Measurements from ENCODE around the gene NMNAT2. TPM values are rescaled to one million over a fixed set of nuclear protein-coding genes. Genes with fewer than 3 reads are reported as not detected.

Gene NMNAT2
- total and polyA plus RNA-seq, 2 of the 8 experiments (the other 6 are each of a cell fraction or from before 2014, with no cell fraction given): 6.5 to 20.9 TPM

DNA sequence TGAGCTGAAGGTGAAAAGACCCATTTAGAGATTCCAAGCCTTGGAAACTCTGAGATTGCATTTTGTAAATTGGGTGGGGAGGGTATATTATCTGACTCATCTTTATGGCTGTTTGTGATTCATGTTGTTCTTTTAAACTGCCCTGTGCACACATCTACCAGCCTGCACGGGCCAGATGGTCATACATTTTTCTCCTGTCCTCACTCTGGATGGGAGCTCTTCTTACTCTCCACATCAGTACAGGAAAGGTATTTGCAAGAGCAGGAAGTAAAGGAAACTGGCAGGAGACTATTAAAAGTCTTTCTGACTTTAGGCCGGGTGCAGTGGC lies 14.3 kb upstream of the NMNAT2 start:
- no peak overlapping the region for H3K9ac ChIP-seq (replicated peaks in 1 of 4; ENCODE audit: extremely low read depth in 1 of 4, low read depth in 3 of 4, low read length in 3 of 4)
- no peak overlapping the region for H4K91ac ChIP-seq (replicated peaks; ENCODE audit: insufficient read length, low read length)
- H2AK5ac ChIP-seq (ENCODE audit: low read depth, low read length): no peak overlapping the region; the same call in 1 of the 2 replicates
- ChIA-PET POLR2A (ENCODE audit: partially characterized antibody) (interaction anchor here (2.8 kb wide), 1 partner anchor 15 kb away, joined by 9 read pairs; the partner anchor contains the start of gene NMNAT2), CTCF (ENCODE audit: partially characterized antibody) (interaction anchor here (1.0 to 1.6 kb wide), 4 partner anchors 10 to 126 kb away, joined by 3 to 5 read pairs (median 4); no protein-coding TSS in a partner anchor)
- H3K56ac ChIP-seq (replicated peaks; ENCODE audit: insufficient read length, low read depth, low read length): no peak overlapping the region
- no peaks in the 10 kb centered on the region for H3K79me1 ChIP-seq (ENCODE audit: low read depth, low read length)
- no peaks in the 10 kb centered on the region for H3K27me3 ChIP-seq (replicated peaks in 1 of 4; ENCODE audit: control insufficient read depth in 3 of 4, extremely low read depth in 1 of 4, insufficient read depth in 3 of 4, low read length in 3 of 4)
- no peak overlapping the region for H3K23ac ChIP-seq (ENCODE audit: insufficient read length)
- no peak overlapping the region for H3K18ac ChIP-seq (ENCODE audit: extremely low read depth, low read length)
- no peak overlapping the region for H2AFZ ChIP-seq (ENCODE audit: low read length)
- H3K4ac ChIP-seq (replicated peaks; ENCODE audit: insufficient read length, low read depth, low read length): no peak overlapping the region
- no peaks in the 10 kb centered on the region for H3K9me3 ChIP-seq (ENCODE audit: insufficient read depth in 2 of 2, low read depth in 1 of 2, low read length in 1 of 2)
- H4K20me1 ChIP-seq (replicated peaks in 1 of 2; ENCODE audit: control insufficient read depth in 1 of 2, insufficient read depth in 2 of 2, low read length in 2 of 2): no peaks in the 10 kb centered on the region
- no peaks in the 10 kb centered on the region for H3K36me3 ChIP-seq (ENCODE audit: control insufficient read depth in 2 of 4, insufficient read depth in 4 of 4, low read length in 3 of 4)
- TF ChIP-seq SRF (IDR thresholded peaks at IDR 0.05; ENCODE audit: low read depth, low read length) (no peak), CHD1 (IDR thresholded peaks at IDR 0.05; ENCODE audit: low read depth, low read length) (no peak), BRCA1 (IDR thresholded peaks at IDR 0.05; ENCODE audit: low read depth, low read length) (no peak), PHF8 (conservative IDR thresholded peaks at IDR 0.05; ENCODE audit: low read depth, low read length) (no peak)
- TF ChIP-seq, protein P1, sequence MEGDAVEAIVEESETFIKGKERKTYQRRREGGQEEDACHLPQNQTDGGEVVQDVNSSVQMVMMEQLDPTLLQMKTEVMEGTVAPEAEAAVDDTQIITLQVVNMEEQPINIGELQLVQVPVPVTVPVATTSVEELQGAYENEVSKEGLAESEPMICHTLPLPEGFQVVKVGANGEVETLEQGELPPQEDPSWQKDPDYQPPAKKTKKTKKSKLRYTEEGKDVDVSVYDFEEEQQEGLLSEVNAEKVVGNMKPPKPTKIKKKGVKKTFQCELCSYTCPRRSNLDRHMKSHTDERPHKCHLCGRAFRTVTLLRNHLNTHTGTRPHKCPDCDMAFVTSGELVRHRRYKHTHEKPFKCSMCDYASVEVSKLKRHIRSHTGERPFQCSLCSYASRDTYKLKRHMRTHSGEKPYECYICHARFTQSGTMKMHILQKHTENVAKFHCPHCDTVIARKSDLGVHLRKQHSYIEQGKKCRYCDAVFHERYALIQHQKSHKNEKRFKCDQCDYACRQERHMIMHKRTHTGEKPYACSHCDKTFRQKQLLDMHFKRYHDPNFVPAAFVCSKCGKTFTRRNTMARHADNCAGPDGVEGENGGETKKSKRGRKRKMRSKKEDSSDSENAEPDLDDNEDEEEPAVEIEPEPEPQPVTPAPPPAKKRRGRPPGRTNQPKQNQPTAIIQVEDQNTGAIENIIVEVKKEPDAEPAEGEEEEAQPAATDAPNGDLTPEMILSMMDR (IDR thresholded peaks at IDR 0.05; ENCODE audit: control extremely low read depth in 1 of 3, insufficient read depth in 1 of 3, low read depth in 1 of 3, low read length in 3 of 3): no peak
- no peak overlapping the region for H2BK20ac ChIP-seq (ENCODE audit: low read length)
- H3K27ac ChIP-seq (ENCODE audit: low read depth, low read length): no peak overlapping the region
- peaks cover 2% of the 10 kb centered on the region; the same call in 1 of the 2 replicates for H3K23me2 ChIP-seq (ENCODE audit: low read depth, low read length)
- WGBS, 2 experiments (ENCODE audit: extremely low coverage in 1 of 2, insufficient coverage in 1 of 2, insufficient read length in 1 of 2, insufficient replicate concordance in 2 of 2, low coverage in 1 of 2, low lambda C conversion rate in 2 of 2, missing lambda C conversion rate in 1 of 2): 87% methylated on average over 2 of the region's 2 CpGs; no CpG with 5 or more reads in 1 of the 2 experiments
- H2BK5ac ChIP-seq (ENCODE audit: low read depth, low read length): no peak overlapping the region
- H3K4me2 ChIP-seq (ENCODE audit: insufficient read depth in 1 of 2, low read depth in 2 of 2, low read length in 2 of 2): no peak overlapping the region
- DNase-seq (ENCODE audit: low read depth in 1 of 2, low spot score in 2 of 2) (no peak), FAIRE-seq (no peak)
- no peak overlapping the region for H2BK15ac ChIP-seq (ENCODE audit: low read length)
- no peak overlapping the region for H2BK12ac ChIP-seq (ENCODE audit: low read depth, low read length)
- peaks cover 0 to 2% (median 0%) of the 10 kb centered on the region in 4 experiments; a peak in 2 of 7 replicates for H3K4me1 ChIP-seq (replicated peaks in 1 of 4; ENCODE audit: control insufficient read depth in 3 of 4, insufficient read depth in 4 of 4, low read length in 3 of 4)
- no peaks in the 10 kb centered on the region for H3K79me2 ChIP-seq (ENCODE audit: control insufficient read depth in 1 of 2, insufficient read depth in 2 of 2, low read length in 2 of 2)
- H2BK120ac ChIP-seq (replicated peaks; ENCODE audit: low read depth, low read length): no peak overlapping the region
- H3K14ac ChIP-seq (ENCODE audit: insufficient read length): no peak overlapping the region
- H3K4me3 ChIP-seq (ENCODE audit: extremely low read depth in 1 of 4, insufficient read depth in 2 of 4, low read depth in 3 of 4, low read length in 4 of 4): no peak overlapping the region
- H4K8ac ChIP-seq (ENCODE audit: extremely low read depth, insufficient read depth, low read length): no peak overlapping the region
- no peak overlapping the region for H4K5ac ChIP-seq (ENCODE audit: insufficient read length, low read depth, low read length)
